22Rv1 (cell line): ENCODE data around the gene GRAMD1B.
"Not testable (repeated sequence)": the region's sequence is repeated elsewhere in the genome, so short reads cannot be mapped to it uniquely, and the experiment has no call there.

Experiments
- H3K27ac ChIP-seq: fragments of 450-650 bp; 2 replicates; pipeline ENCODE4 v1.5.1; 2017
- CTCF ChIP-seq: fragments of 450-650 bp; IDR thresholded peaks from 2 replicates; pipeline ENCODE4 v1.5.1; 2017; ENCODE audit warnings: mild to moderate bottlenecking
- ZFX ChIP-seq: fragments of 450-650 bp; IDR thresholded peaks from 2 replicates; pipeline ENCODE4 v1.6.1; 2017; ENCODE audit warnings: antibody characterized with exemption, borderline replicate concordance

GRAMD1B gene

GRCh38 chr11:123566852-123567251, 136.8 kb downstream of the GRAMD1B start:
- no peak for TF ChIP-seq CTCF
- no peak for TF ChIP-seq ZFX
- no peak overlapping the region for H3K27ac ChIP-seq

- TF ChIP-seq ZFX (no peak), CTCF (no peak)
These were observed 137.4 kb downstream of the GRAMD1B start for GRCh38 chr11:123567466-123567865.

GRCh38 chr11:123568367-123568870, 138.3 kb downstream of the GRAMD1B start:
- no peak for TF ChIP-seq CTCF
- TF ChIP-seq ZFX, result no peak
- H3K27ac ChIP-seq, result no peak overlapping the region

More at GRCh38 chr11:123567466-123567865, 137.4 kb downstream of the GRAMD1B start:
- H3K27ac ChIP-seq, result no peak overlapping the region

- no peak overlapping the region for H3K27ac ChIP-seq
- TF ChIP-seq CTCF, result no peak
- no peak for TF ChIP-seq ZFX
These were observed 139.3 kb downstream of the GRAMD1B start for GRCh38 chr11:123569393-123569792.

- TF ChIP-seq ZFX, result no peak
- no peak for TF ChIP-seq CTCF
- no peak overlapping the region for H3K27ac ChIP-seq
These were observed 141.0 kb downstream of the GRAMD1B start for GRCh38 chr11:123570939-123571580.

- not testable (repeated sequence) for H3K27ac ChIP-seq
These were observed 142.7 kb downstream of the GRAMD1B start for GRCh38 chr11:123572791-123573190.

- TF ChIP-seq ZFX (no peak), CTCF (no peak)
These were observed 143.2 kb downstream of the GRAMD1B start for GRCh38 chr11:123573286-123573685.

GRCh38 chr11:123575441-123575840, 145.4 kb downstream of the GRAMD1B start:
- no peak for TF ChIP-seq CTCF
- no peak for TF ChIP-seq ZFX
- no peak overlapping the region for H3K27ac ChIP-seq

More at GRCh38 chr11:123573286-123573685, 143.2 kb downstream of the GRAMD1B start:
- H3K27ac ChIP-seq, result no peak overlapping the region
